HepG2 (cell line): ENCODE measurements around the gene SLC38A2. TPM values are rescaled to one million over a fixed set of nuclear protein-coding genes. Genes with fewer than 3 reads are reported as not detected.

Experiments
- AGO2 ChIP-seq: fragments of 200-400 bp; formaldehyde crosslinking; optimal IDR thresholded peaks from 2 replicates; pipeline ENCODE3; 2017; ENCODE audit warnings: mild to moderate bottlenecking, low read depth, low read length, moderate library complexity
- FOSL2 ChIP-seq: sonication (generic); formaldehyde crosslinking; IDR thresholded peaks from 2 replicates; pipeline ENCODE4 v1.4.0; 2020; ENCODE audit warnings: missing genetic modification reagents
- HDAC6 ChIP-seq: fragments of 200-600 bp; sonication (generic); IDR thresholded peaks from 2 replicates; pipeline ENCODE4 v1.7.0; 2017; ENCODE audit warnings: mild to moderate bottlenecking, antibody characterized with exemption, low read length, low read depth
- JUNB ChIP-seq: sonication (generic); formaldehyde crosslinking; IDR thresholded peaks from 2 replicates; pipeline ENCODE4 v1.8.0; 2022; ENCODE audit warnings: missing genetic modification reagents, mild to moderate bottlenecking, borderline replicate concordance
- NFRKB ChIP-seq: fragments of 450-650 bp; IDR thresholded peaks from 2 replicates; pipeline ENCODE4 v1.6.1; 2017
- ZNF616 ChIP-seq: sonication (generic); formaldehyde crosslinking; IDR thresholded peaks from 2 replicates; pipeline ENCODE4 v1.5.0; 2020; ENCODE audit warnings: low read depth, mild to moderate bottlenecking, missing genetic modification reagents
- ZNF788 ChIP-seq: sonication (generic); formaldehyde crosslinking; IDR thresholded peaks from 2 replicates; pipeline ENCODE4 v1.5.0; 2020; ENCODE audit warnings: mild to moderate bottlenecking, missing genetic modification reagents, borderline replicate concordance
- polyA plus RNA-seq, 8 experiments: library from polyadenylated mRNA; depleted of rRNA in 3 of 8; stranded (reverse) in 7 of 8; unstranded in 1 of 8; fragments of >200 nt; fragmentation: Illumina TruSeq in 4 of 8; extraction: Trizol in 4 of 8; gene quantifications; 2 replicates each; pipeline versions ENCODE4 v1.2.1 to v1.2.3, GENCODE V29; 2011 to 2016; ENCODE audit warnings: low read depth in 4 of 8, missing spikeins in 1 of 8, mixed read lengths in 1 of 8; ENCODE audit not compliant: insufficient read depth in 1 of 8
- total RNA-seq, 5 experiments: library from RNA; depleted of rRNA; stranded (reverse); fragments of >200 nt; fragmentation: Illumina TruSeq; extraction: Trizol; gene quantifications; 2 replicates each; pipeline ENCODE4 v1.2.3, GENCODE V29; 2016; ENCODE audit warnings: low read depth in 1 of 5
- TF ChIP-seq, protein P1 (sequence below): sonication (generic); formaldehyde crosslinking; IDR thresholded peaks from 2 replicates; pipeline ENCODE4 v1.5.1; 2020; ENCODE audit warnings: mild to moderate bottlenecking, missing genetic modification reagents, moderate library complexity
- TF ChIP-seq, protein P2 (sequence below): sonication (generic); formaldehyde crosslinking; IDR thresholded peaks from 2 replicates; pipeline ENCODE4 v1.4.0; 2020; ENCODE audit warnings: missing genetic modification reagents
- TF ChIP-seq, protein P3 (sequence below): sonication (generic); formaldehyde crosslinking; IDR thresholded peaks from 2 replicates; pipeline ENCODE4 v1.4.0; 2020; ENCODE audit warnings: missing genetic modification reagents
- TF ChIP-seq, protein P4 (sequence below): sonication (generic); formaldehyde crosslinking; IDR thresholded peaks from 2 replicates; pipeline ENCODE4 v1.5.1; 2020; ENCODE audit warnings: missing genetic modification reagents, mild to moderate bottlenecking, borderline replicate concordance
- TF ChIP-seq, protein P5 (sequence below): sonication (generic); formaldehyde crosslinking; IDR thresholded peaks from 2 replicates; pipeline ENCODE4 v1.4.0; 2020; ENCODE audit warnings: missing genetic modification reagents, borderline replicate concordance

Gene SLC38A2
- total and polyA plus RNA-seq, 2 of the 13 experiments (the other 11 are each of a cell fraction or from before 2014, with no cell fraction given) = 368 to 880 TPM

- TF ChIP-seq ZNF616 (CRISPR knock-in tag) (no peak), HDAC6 (peak; percentile 39; the same call in 1 of the 2 replicates), AGO2 (peak; percentile 100), ZNF788 (CRISPR knock-in tag) (no peak), JUNB (CRISPR knock-in tag) (no peak), NFRKB (no peak), FOSL2 (no peak)
- TF ChIP-seq, protein P1, sequence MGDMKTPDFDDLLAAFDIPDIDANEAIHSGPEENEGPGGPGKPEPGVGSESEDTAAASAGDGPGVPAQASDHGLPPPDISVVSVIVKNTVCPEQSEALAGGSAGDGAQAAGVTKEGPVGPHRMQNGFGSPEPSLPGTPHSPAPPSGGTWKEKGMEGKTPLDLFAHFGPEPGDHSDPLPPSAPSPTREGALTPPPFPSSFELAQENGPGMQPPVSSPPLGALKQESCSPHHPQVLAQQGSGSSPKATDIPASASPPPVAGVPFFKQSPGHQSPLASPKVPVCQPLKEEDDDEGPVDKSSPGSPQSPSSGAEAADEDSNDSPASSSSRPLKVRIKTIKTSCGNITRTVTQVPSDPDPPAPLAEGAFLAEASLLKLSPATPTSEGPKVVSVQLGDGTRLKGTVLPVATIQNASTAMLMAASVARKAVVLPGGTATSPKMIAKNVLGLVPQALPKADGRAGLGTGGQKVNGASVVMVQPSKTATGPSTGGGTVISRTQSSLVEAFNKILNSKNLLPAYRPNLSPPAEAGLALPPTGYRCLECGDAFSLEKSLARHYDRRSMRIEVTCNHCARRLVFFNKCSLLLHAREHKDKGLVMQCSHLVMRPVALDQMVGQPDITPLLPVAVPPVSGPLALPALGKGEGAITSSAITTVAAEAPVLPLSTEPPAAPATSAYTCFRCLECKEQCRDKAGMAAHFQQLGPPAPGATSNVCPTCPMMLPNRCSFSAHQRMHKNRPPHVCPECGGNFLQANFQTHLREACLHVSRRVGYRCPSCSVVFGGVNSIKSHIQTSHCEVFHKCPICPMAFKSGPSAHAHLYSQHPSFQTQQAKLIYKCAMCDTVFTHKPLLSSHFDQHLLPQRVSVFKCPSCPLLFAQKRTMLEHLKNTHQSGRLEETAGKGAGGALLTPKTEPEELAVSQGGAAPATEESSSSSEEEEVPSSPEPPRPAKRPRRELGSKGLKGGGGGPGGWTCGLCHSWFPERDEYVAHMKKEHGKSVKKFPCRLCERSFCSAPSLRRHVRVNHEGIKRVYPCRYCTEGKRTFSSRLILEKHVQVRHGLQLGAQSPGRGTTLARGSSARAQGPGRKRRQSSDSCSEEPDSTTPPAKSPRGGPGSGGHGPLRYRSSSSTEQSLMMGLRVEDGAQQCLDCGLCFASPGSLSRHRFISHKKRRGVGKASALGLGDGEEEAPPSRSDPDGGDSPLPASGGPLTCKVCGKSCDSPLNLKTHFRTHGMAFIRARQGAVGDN (CRISPR knock-in tag) = peak; percentile 37
- TF ChIP-seq, protein P2, sequence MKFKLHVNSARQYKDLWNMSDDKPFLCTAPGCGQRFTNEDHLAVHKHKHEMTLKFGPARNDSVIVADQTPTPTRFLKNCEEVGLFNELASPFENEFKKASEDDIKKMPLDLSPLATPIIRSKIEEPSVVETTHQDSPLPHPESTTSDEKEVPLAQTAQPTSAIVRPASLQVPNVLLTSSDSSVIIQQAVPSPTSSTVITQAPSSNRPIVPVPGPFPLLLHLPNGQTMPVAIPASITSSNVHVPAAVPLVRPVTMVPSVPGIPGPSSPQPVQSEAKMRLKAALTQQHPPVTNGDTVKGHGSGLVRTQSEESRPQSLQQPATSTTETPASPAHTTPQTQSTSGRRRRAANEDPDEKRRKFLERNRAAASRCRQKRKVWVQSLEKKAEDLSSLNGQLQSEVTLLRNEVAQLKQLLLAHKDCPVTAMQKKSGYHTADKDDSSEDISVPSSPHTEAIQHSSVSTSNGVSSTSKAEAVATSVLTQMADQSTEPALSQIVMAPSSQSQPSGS (CRISPR knock-in tag) = no peak; the same call in 1 of the 2 replicates
- TF ChIP-seq, protein P3, sequence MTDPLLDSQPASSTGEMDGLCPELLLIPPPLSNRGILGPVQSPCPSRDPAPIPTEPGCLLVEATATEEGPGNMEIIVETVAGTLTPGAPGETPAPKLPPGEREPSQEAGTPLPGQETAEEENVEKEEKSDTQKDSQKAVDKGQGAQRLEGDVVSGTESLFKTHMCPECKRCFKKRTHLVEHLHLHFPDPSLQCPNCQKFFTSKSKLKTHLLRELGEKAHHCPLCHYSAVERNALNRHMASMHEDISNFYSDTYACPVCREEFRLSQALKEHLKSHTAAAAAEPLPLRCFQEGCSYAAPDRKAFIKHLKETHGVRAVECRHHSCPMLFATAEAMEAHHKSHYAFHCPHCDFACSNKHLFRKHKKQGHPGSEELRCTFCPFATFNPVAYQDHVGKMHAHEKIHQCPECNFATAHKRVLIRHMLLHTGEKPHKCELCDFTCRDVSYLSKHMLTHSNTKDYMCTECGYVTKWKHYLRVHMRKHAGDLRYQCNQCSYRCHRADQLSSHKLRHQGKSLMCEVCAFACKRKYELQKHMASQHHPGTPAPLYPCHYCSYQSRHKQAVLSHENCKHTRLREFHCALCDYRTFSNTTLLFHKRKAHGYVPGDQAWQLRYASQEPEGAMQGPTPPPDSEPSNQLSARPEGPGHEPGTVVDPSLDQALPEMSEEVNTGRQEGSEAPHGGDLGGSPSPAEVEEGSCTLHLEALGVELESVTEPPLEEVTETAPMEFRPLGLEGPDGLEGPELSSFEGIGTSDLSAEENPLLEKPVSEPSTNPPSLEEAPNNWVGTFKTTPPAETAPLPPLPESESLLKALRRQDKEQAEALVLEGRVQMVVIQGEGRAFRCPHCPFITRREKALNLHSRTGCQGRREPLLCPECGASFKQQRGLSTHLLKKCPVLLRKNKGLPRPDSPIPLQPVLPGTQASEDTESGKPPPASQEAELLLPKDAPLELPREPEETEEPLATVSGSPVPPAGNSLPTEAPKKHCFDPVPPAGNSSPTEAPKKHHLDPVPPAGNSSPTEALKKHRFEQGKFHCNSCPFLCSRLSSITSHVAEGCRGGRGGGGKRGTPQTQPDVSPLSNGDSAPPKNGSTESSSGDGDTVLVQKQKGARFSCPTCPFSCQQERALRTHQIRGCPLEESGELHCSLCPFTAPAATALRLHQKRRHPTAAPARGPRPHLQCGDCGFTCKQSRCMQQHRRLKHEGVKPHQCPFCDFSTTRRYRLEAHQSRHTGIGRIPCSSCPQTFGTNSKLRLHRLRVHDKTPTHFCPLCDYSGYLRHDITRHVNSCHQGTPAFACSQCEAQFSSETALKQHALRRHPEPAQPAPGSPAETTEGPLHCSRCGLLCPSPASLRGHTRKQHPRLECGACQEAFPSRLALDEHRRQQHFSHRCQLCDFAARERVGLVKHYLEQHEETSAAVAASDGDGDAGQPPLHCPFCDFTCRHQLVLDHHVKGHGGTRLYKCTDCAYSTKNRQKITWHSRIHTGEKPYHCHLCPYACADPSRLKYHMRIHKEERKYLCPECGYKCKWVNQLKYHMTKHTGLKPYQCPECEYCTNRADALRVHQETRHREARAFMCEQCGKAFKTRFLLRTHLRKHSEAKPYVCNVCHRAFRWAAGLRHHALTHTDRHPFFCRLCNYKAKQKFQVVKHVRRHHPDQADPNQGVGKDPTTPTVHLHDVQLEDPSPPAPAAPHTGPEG (CRISPR knock-in tag) = peak; percentile 2
- TF ChIP-seq, protein P4, sequence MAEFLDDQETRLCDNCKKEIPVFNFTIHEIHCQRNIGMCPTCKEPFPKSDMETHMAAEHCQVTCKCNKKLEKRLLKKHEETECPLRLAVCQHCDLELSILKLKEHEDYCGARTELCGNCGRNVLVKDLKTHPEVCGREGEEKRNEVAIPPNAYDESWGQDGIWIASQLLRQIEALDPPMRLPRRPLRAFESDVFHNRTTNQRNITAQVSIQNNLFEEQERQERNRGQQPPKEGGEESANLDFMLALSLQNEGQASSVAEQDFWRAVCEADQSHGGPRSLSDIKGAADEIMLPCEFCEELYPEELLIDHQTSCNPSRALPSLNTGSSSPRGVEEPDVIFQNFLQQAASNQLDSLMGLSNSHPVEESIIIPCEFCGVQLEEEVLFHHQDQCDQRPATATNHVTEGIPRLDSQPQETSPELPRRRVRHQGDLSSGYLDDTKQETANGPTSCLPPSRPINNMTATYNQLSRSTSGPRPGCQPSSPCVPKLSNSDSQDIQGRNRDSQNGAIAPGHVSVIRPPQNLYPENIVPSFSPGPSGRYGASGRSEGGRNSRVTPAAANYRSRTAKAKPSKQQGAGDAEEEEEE = no peak
- TF ChIP-seq, protein P5, sequence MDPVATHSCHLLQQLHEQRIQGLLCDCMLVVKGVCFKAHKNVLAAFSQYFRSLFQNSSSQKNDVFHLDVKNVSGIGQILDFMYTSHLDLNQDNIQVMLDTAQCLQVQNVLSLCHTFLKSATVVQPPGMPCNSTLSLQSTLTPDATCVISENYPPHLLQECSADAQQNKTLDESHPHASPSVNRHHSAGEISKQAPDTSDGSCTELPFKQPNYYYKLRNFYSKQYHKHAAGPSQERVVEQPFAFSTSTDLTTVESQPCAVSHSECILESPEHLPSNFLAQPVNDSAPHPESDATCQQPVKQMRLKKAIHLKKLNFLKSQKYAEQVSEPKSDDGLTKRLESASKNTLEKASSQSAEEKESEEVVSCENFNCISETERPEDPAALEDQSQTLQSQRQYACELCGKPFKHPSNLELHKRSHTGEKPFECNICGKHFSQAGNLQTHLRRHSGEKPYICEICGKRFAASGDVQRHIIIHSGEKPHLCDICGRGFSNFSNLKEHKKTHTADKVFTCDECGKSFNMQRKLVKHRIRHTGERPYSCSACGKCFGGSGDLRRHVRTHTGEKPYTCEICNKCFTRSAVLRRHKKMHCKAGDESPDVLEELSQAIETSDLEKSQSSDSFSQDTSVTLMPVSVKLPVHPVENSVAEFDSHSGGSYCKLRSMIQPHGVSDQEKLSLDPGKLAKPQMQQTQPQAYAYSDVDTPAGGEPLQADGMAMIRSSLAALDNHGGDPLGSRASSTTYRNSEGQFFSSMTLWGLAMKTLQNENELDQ (CRISPR knock-in tag) = no peak
These were observed 642 bp downstream of the SLC38A2 start (continued) for GRCh38 chr12:46371718-46372543.
